ENCODE data around the gene TMPRSS2. TPM values are rescaled to one million over a fixed set of nuclear protein-coding genes. Genes with fewer than 3 reads are reported as not detected.

TMPRSS2 gene
- total and polyA plus RNA-seq, 12 donors: under 0.01 to 0.61 (median 0.17) TPM; not detected in 7

- DNase-seq: no peak
- TF ChIP-seq POLR2A (IDR thresholded peaks at IDR 0.05) (no peak), CTCF (IDR thresholded peaks at IDR 0.05) (no peak)
- no peaks in the 10 kb centered on the region for H3K27me3 ChIP-seq
- intact Hi-C loops (cut with DNase I): no loop called here
- 89 to 91% (median 91%) methylated on average over 10 to 13 of the region's 13 CpGs for WGBS, 4 donors
- H3K4me3 ChIP-seq: no peak overlapping the region
- H3K4me1 ChIP-seq (replicated peaks in 1 of 2): no peaks in the 10 kb centered on the region
- H3K27ac ChIP-seq: no peak overlapping the region
- no peaks in the 10 kb centered on the region for H3K9me3 ChIP-seq (replicated peaks in 1 of 3)
- peaks cover 0 to 38% of the 10 kb centered on the region in 2 donors for H3K36me3 ChIP-seq (replicated peaks in 1 of 2)
Observed at GRCh38 chr21:41444703-41445464, 63.1 kb downstream of the TMPRSS2 start.

GRCh38 chr21:41443562-41443961, 64.4 kb downstream of the TMPRSS2 start:
- H3K36me3 ChIP-seq (replicated peaks in 1 of 2): peaks cover 0 to 38% of the 10 kb centered on the region in 2 donors
- 87 to 95% (median 92%) methylated on average over 7 of the region's 7 CpGs for WGBS, 4 donors
- intact Hi-C loops (cut with DNase I): no loop called here

GRCh38 chr21:41442481-41443186, 65.3 kb downstream of the TMPRSS2 start:
- H3K27me3 ChIP-seq: no peaks in the 10 kb centered on the region
- no peaks in the 10 kb centered on the region for H3K9me3 ChIP-seq (replicated peaks in 1 of 3)
- WGBS, 4 donors: 92 to 97% (median 96%) methylated on average over 2 of the region's 2 CpGs
- intact Hi-C loops (cut with DNase I): no loop called here
- TF ChIP-seq CTCF (IDR thresholded peaks at IDR 0.05) (no peak), POLR2A (IDR thresholded peaks at IDR 0.05) (no peak)
- peaks cover 0 to 41% of the 10 kb centered on the region in 2 donors for H3K36me3 ChIP-seq (replicated peaks in 1 of 2)
- no peak for DNase-seq
- no peak overlapping the region for H3K4me3 ChIP-seq
- no peak overlapping the region for H3K27ac ChIP-seq
- no peaks in the 10 kb centered on the region for H3K4me1 ChIP-seq (replicated peaks in 1 of 2)

More at GRCh38 chr21:41443562-41443961, 64.4 kb downstream of the TMPRSS2 start:
- Histone ChIP-seq H3K27me3 (no peaks in the 10 kb centered on the region), H3K4me1 (replicated peaks in 1 of 2) (no peaks in the 10 kb centered on the region), H3K4me3 (no peak overlapping the region), H3K27ac (no peak overlapping the region), H3K9me3 (replicated peaks in 1 of 3) (no peaks in the 10 kb centered on the region)
- no peak for DNase-seq
- TF ChIP-seq CTCF (IDR thresholded peaks at IDR 0.05) (no peak), POLR2A (IDR thresholded peaks at IDR 0.05) (no peak)

- Histone ChIP-seq H3K27me3 (no peaks in the 10 kb centered on the region), H3K4me1 (replicated peaks in 1 of 2) (no peaks in the 10 kb centered on the region), H3K9me3 (replicated peaks in 1 of 3) (no peaks in the 10 kb centered on the region), H3K4me3 (no peak overlapping the region), H3K27ac (no peak overlapping the region), H3K36me3 (replicated peaks in 1 of 2) (peaks cover 0 to 42% of the 10 kb centered on the region in 2 donors)
- no peak for DNase-seq
- 94 to 96% (median 96%) methylated on average over 14 of the region's 14 CpGs for WGBS, 4 donors
- TF ChIP-seq POLR2A (IDR thresholded peaks at IDR 0.05) (no peak), CTCF (IDR thresholded peaks at IDR 0.05) (no peak)
- intact Hi-C loops (cut with DNase I): no loop called here
Observed at GRCh38 chr21:41441546-41441945, 66.4 kb downstream of the TMPRSS2 start.

All from adrenal gland (tissue), 12 donors.